Transverse colon (tissue), 4 donors: ENCODE measurements around the gene TIMM10B. TPM values are rescaled to one million over a fixed set of nuclear protein-coding genes. Genes with fewer than 3 reads are reported as not detected.
A peak's percentile ranks its signal among the peaks of the same experiment; 100 is the strongest.

ENCODE experiments used
- DNase-seq: peaks from one replicate; pipeline ENCODE4 v3.0.0-alpha.2; 2019
- H3K27ac ChIP-seq, 4 donors: fragments of 200-600 bp; sonication (generic); 2 replicates each; pipeline ENCODE4 v1.5.1; 2016 to 2018; ENCODE audit warnings: inconsistent platforms in 4 of 4
- H3K27me3 ChIP-seq: fragments of 200-600 bp; sonication (generic); 2 replicates; pipeline ENCODE4 v1.5.1; 2017; ENCODE audit warnings: inconsistent platforms
- H3K36me3 ChIP-seq, 4 donors: fragments of 200-600 bp; sonication (generic); 2 replicates each; pipeline ENCODE4 v1.5.1; 2017 to 2019; ENCODE audit warnings: inconsistent platforms in 4 of 4
- H3K4me1 ChIP-seq, 4 donors: fragments of 200-600 bp; sonication (generic); 2 replicates each; pipeline ENCODE4 v1.5.1; 2017 to 2020; ENCODE audit warnings: inconsistent platforms in 4 of 4
- H3K4me3 ChIP-seq, 4 donors: fragments of 200-600 bp; sonication (generic); 1 replicate in 1 of 4; 2 replicates in 3 of 4; pipeline versions ENCODE4 v1.5.1 to v1.6.1; 2017 to 2019; ENCODE audit warnings: inconsistent platforms in 4 of 4
- H3K9me3 ChIP-seq, 2 donors: fragments of 200-600 bp; sonication (generic); 2 replicates each; pipeline ENCODE4 v1.5.1; 2017 to 2019; ENCODE audit warnings: inconsistent platforms in 2 of 2
- EP300 ChIP-seq: sonication (generic); formaldehyde crosslinking; IDR thresholded peaks from one replicate; pipeline ENCODE4 v1.6.1; 2017; ENCODE audit warnings: antibody characterized with exemption, low read depth
- POLR2A ChIP-seq: fragments of 450-650 bp; IDR thresholded peaks from one replicate; pipeline ENCODE4 v1.6.1; 2016; ENCODE audit warnings: antibody characterized with exemption, mild to moderate bottlenecking, moderate library complexity
- POLR2AphosphoS5 ChIP-seq, 3 donors: sonication (generic); formaldehyde crosslinking; IDR thresholded peaks; one replicate each; pipeline ENCODE4 v1.6.1; 2016; ENCODE audit warnings: antibody characterized with exemption in 3 of 3
- WGBS, 2 donors: methylation state at CpG; one replicate each; pipeline ENCODE4 v1.1.5; 2018; ENCODE audit warnings: low coverage in 1 of 2; 5-methylcytosine and 5-hydroxymethylcytosine counted together
- in situ Hi-C, 4 donors: fragments of 200-750 bp; cut with MboI; loops; one replicate each; pipeline versions ENCODE4 v1.15.0 to v1.15.1; 2017; ENCODE audit warnings: low sequenced_read_pairs in 3 of 4, low pct_ligation_motif_present in 1 of 4, low pct_unique_long_range_greater_than_20kb in 1 of 4
- intact Hi-C: fragments of 100-400 bp; cut with DNase I; formaldehyde crosslinking; loops from one replicate; pipeline ENCODE4 v1.15.1; 2023; ENCODE audit warnings: low total_unique reads
- total RNA-seq, 4 donors: library from RNA; depleted of rRNA; stranded (reverse); fragments of >200 nt; gene quantifications; one replicate each; pipeline ENCODE4 v1.1.0, GENCODE V29; 2016
- TF ChIP-seq, protein P1 (sequence below), 5 experiments: fragments of 200-600 bp in 3 of 5; fragments of 450-650 bp in 2 of 5; sonication (generic) in 3 of 5; IDR thresholded peaks; 1 replicate in 2 of 5; 2 replicates in 3 of 5; pipeline ENCODE4 v1.5.1; 2016 to 2017; ENCODE audit warnings: antibody characterized with exemption in 5 of 5, inconsistent platforms in 3 of 5, mild to moderate bottlenecking in 2 of 5, moderate library complexity in 1 of 5

Gene TIMM10B
- total RNA-seq, 4 donors from 2014 or later: 19.1 to 40.2 (median 30.3) TPM

GRCh38 chr11:6530848-6531247, 49.5 kb downstream of the TIMM10B start:
- no peaks in the 10 kb centered on the region for H3K4me1 ChIP-seq
- H3K36me3 ChIP-seq: no peaks in the 10 kb centered on the region
- no peak overlapping the region for H3K27ac ChIP-seq
- H3K9me3 ChIP-seq: no peaks in the 10 kb centered on the region
- H3K27me3 ChIP-seq: no peaks in the 10 kb centered on the region
- DNase-seq: no peak
- H3K4me3 ChIP-seq: no peak overlapping the region
- in situ Hi-C loops: loop anchor here in 2 of 4 donors (10.0 kb wide), 2 partner anchors 144 to 174 kb away; no protein-coding TSS in a partner anchor
- intact Hi-C loops: loop anchor here (10.0 kb wide), 1 partner anchor 154 kb away; the partner anchor contains the start of gene MRPL17
- WGBS, 2 donors: 87 to 89% methylated on average over 2 of the region's 2 CpGs
- no peak for TF ChIP-seq POLR2A
- no peak for TF ChIP-seq EP300
- TF ChIP-seq POLR2AphosphoS5 (IDR thresholded peaks at IDR 0.05): no peak

GRCh38 chr11:6531267-6531752, 50.0 kb downstream of the TIMM10B start:
- Histone ChIP-seq H3K9me3 (no peaks in the 10 kb centered on the region), H3K4me3 (no peak overlapping the region), H3K27me3 (no peaks in the 10 kb centered on the region), H3K36me3 (no peaks in the 10 kb centered on the region), H3K27ac (no peak overlapping the region), H3K4me1 (no peaks in the 10 kb centered on the region)
- DNase-seq: no peak
- no peak for TF ChIP-seq POLR2AphosphoS5 (IDR thresholded peaks at IDR 0.05)
- TF ChIP-seq, protein P1, sequence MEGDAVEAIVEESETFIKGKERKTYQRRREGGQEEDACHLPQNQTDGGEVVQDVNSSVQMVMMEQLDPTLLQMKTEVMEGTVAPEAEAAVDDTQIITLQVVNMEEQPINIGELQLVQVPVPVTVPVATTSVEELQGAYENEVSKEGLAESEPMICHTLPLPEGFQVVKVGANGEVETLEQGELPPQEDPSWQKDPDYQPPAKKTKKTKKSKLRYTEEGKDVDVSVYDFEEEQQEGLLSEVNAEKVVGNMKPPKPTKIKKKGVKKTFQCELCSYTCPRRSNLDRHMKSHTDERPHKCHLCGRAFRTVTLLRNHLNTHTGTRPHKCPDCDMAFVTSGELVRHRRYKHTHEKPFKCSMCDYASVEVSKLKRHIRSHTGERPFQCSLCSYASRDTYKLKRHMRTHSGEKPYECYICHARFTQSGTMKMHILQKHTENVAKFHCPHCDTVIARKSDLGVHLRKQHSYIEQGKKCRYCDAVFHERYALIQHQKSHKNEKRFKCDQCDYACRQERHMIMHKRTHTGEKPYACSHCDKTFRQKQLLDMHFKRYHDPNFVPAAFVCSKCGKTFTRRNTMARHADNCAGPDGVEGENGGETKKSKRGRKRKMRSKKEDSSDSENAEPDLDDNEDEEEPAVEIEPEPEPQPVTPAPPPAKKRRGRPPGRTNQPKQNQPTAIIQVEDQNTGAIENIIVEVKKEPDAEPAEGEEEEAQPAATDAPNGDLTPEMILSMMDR (IDR thresholded peaks at IDR 0.05): peak; percentile 66 to 81 (median 74)
- in situ Hi-C loops: loop anchor here in 2 of 4 donors (10.0 kb wide), 2 partner anchors 143 to 173 kb away; no protein-coding TSS in a partner anchor
- intact Hi-C loops: loop anchor here (10.0 kb wide), 1 partner anchor 153 kb away; the partner anchor contains the start of gene MRPL17
- WGBS, 2 donors: 0 to 5% methylated on average over 1 of the region's 1 CpG

Other genes starting within 250 kb of the TIMM10B start
- gene FHIP1B, start 246.9 kb upstream of the TIMM10B start, total RNA-seq: 100 to 1,000 TPM; 190 to 681 (median 228) TPM
- gene CNGA4, start 242.4 kb upstream of the TIMM10B start, total RNA-seq: under 1 TPM in 1 of 4 donors, not detected in 3; 0.14 TPM
- under 1 TPM in 1 of 4 donors, not detected in 3; 0.48 TPM for gene CCKBR, start 221.7 kb upstream of the TIMM10B start, total RNA-seq
- gene CAVIN3, start 161.0 kb upstream of the TIMM10B start, total RNA-seq: 100 to 1,000 TPM in 1 of 4 donors, 10 to 100 TPM in 2, 1 to 10 TPM in 1; 8.2 to 124 (median 31.0) TPM
- gene SMPD1, start 91.0 kb upstream of the TIMM10B start, total RNA-seq: 10 to 100 TPM; 27.7 to 67.0 (median 43.2) TPM
- 10 to 100 TPM in 3 of 4 donors, 1 to 10 TPM in 1; 9.0 to 18.3 (median 12.0) TPM for gene APBB1, start 62.4 kb upstream of the TIMM10B start, total RNA-seq
- gene HPX, start 40.5 kb upstream of the TIMM10B start, total RNA-seq: 1 to 10 TPM in 2 of 4 donors, not detected in 2; 1.8 to 4.6 TPM
- gene TRIM3, start 7.6 kb upstream of the TIMM10B start, total RNA-seq: 100 to 1,000 TPM in 1 of 4 donors, 10 to 100 TPM in 3; 49.1 to 205 (median 67.9) TPM
- gene ARFIP2, start 170 bp upstream of the TIMM10B start, total RNA-seq: 100 to 1,000 TPM in 1 of 4 donors, 10 to 100 TPM in 3; 77.3 to 110 (median 87.2) TPM
- 10 to 100 TPM; 19.3 to 57.5 (median 34.0) TPM for gene DNHD1, start 15.8 kb downstream of the TIMM10B start, total RNA-seq
- gene RRP8, start 122.1 kb downstream of the TIMM10B start, total RNA-seq: 100 to 1,000 TPM in 1 of 4 donors, 10 to 100 TPM in 2, 1 to 10 TPM in 1; 9.7 to 145 (median 48.2) TPM
- gene ILK, start 122.3 kb downstream of the TIMM10B start, total RNA-seq: 100 to 1,000 TPM; 159 to 211 (median 169) TPM
- gene TAF10, start 130.7 kb downstream of the TIMM10B start, total RNA-seq: 100 to 1,000 TPM in 1 of 4 donors, 10 to 100 TPM in 3; 35.7 to 114 (median 53.8) TPM
- gene TPP1, start 137.9 kb downstream of the TIMM10B start, total RNA-seq: 100 to 1,000 TPM in 1 of 4 donors, 10 to 100 TPM in 3; 64.0 to 114 (median 74.0) TPM
- 10 to 100 TPM in 3 of 4 donors, 1 to 10 TPM in 1; 5.5 to 17.7 (median 14.0) TPM for gene DCHS1, start 174.3 kb downstream of the TIMM10B start, total RNA-seq
- 10 to 100 TPM in 3 of 4 donors, 1 to 10 TPM in 1; 9.3 to 62.9 (median 14.2) TPM for gene MRPL17, start 201.8 kb downstream of the TIMM10B start, total RNA-seq